Subcutaneous adipose tissue (tissue), 4 donors: ENCODE results near the gene B4GALT1. TPM values are rescaled to one million over a fixed set of nuclear protein-coding genes. Genes with fewer than 3 reads are reported as not detected.

ENCODE experiments used
- small RNA-seq: library from RNA; depleted of rRNA; stranded (forward); fragments of <200 nt; gene quantifications from one replicate; pipeline ENCODE3, GENCODE V24; 2016
- total RNA-seq, 4 donors: library from RNA; depleted of rRNA; stranded (reverse); fragments of >200 nt; gene quantifications; one replicate each; pipeline ENCODE4 v1.1.0, GENCODE V29; 2016
- TF ChIP-seq, protein P1 (sequence below): fragments of 450-650 bp; IDR thresholded peaks from one replicate; pipeline ENCODE4 v1.5.1; 2016; ENCODE audit warnings: low read depth, mild to moderate bottlenecking, control low read depth, antibody characterized with exemption, moderate library complexity

The B4GALT1 gene
- total RNA-seq, 4 donors from 2014 or later = 39.6 to 100 (median 64.5) TPM

GRCh38 chr9:33081128-33081851 is 85.8 kb downstream of the B4GALT1 start:
- TF ChIP-seq, protein P1, sequence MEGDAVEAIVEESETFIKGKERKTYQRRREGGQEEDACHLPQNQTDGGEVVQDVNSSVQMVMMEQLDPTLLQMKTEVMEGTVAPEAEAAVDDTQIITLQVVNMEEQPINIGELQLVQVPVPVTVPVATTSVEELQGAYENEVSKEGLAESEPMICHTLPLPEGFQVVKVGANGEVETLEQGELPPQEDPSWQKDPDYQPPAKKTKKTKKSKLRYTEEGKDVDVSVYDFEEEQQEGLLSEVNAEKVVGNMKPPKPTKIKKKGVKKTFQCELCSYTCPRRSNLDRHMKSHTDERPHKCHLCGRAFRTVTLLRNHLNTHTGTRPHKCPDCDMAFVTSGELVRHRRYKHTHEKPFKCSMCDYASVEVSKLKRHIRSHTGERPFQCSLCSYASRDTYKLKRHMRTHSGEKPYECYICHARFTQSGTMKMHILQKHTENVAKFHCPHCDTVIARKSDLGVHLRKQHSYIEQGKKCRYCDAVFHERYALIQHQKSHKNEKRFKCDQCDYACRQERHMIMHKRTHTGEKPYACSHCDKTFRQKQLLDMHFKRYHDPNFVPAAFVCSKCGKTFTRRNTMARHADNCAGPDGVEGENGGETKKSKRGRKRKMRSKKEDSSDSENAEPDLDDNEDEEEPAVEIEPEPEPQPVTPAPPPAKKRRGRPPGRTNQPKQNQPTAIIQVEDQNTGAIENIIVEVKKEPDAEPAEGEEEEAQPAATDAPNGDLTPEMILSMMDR = no peak

DNA sequence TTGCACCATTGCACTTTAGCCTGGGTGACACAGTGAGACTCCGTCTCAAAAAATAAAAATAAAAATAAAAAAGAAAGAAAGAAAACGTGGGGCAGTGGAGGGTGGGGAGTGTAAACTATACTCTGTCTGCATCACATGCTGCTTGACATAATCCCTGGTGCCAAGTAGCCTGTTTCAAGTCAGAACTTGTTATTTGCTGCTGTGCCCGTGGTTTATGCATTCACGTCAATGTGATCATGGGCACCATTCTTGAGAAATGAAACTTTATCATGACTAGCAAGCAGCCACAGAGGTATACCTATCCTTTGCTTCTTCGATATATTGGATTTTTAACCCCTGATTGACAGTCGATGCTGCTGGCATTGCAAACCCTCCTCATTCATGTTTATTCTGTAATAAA is 86.6 kb downstream of the B4GALT1 start:
- TF ChIP-seq, protein P1 = no peak

- TF ChIP-seq, protein P1 = no peak
Measured at GRCh38 chr9:33076046-33077004, 90.8 kb downstream of the B4GALT1 start, which contains the start of gene SMU1. TSS of gene SMU1 (minus strand) at chr9:33076674. CDS start at chr9:33076608, 66 bp downstream.

GRCh38 chr9:33068991-33069390 is 98.1 kb downstream of the B4GALT1 start:
- TF ChIP-seq, protein P1 = no peak

GRCh38 chr9:33065157-33066076 is 101.7 kb downstream of the B4GALT1 start:
- TF ChIP-seq, protein P1 = no peak

Small RNA genes lying within 50 kb of the gene (small RNA-seq; reads per million reads assigned to genes)
- not detected for gene RNU4ATAC15P

Other genes with a start within 250 kb of the B4GALT1 start
- gene APTX, start 165.7 kb downstream of the B4GALT1 start, total RNA-seq = 10 to 100 TPM; 21.1 to 24.4 (median 23.9) TPM
- gene DNAJA1, start 142.1 kb downstream of the B4GALT1 start, total RNA-seq = 100 to 1,000 TPM in 1 of 4 donors, 10 to 100 TPM in 3; 52.6 to 119 (median 58.9) TPM
- gene SMU1, start 90.7 kb downstream of the B4GALT1 start, total RNA-seq = 10 to 100 TPM; 12.8 to 18.1 (median 15.8) TPM
- gene SPINK4, start 72.8 kb upstream of the B4GALT1 start, total RNA-seq = not detected
- gene BAG1, start 97.4 kb upstream of the B4GALT1 start, total RNA-seq = 10 to 100 TPM; 60.3 to 92.5 (median 77.8) TPM
- 10 to 100 TPM; 55.9 to 72.4 (median 66.0) TPM for gene CHMP5, start 97.7 kb upstream of the B4GALT1 start, total RNA-seq
- 10 to 100 TPM; 33.5 to 43.2 (median 39.0) TPM for gene NFX1, start 123.2 kb upstream of the B4GALT1 start, total RNA-seq
- gene AQP7, start 235.2 kb upstream of the B4GALT1 start, total RNA-seq = 100 to 1,000 TPM; 136 to 498 (median 197) TPM